ENCODE data around the gene PAK4. TPM values are rescaled to one million over a fixed set of nuclear protein-coding genes. Genes with fewer than 3 reads are reported as not detected.

PAK4 gene
- total and polyA plus RNA-seq, 2 of the 13 experiments (the other 11 are each of a cell fraction or from before 2014, with no cell fraction given), result 9.5 to 17.8 TPM

DNA sequence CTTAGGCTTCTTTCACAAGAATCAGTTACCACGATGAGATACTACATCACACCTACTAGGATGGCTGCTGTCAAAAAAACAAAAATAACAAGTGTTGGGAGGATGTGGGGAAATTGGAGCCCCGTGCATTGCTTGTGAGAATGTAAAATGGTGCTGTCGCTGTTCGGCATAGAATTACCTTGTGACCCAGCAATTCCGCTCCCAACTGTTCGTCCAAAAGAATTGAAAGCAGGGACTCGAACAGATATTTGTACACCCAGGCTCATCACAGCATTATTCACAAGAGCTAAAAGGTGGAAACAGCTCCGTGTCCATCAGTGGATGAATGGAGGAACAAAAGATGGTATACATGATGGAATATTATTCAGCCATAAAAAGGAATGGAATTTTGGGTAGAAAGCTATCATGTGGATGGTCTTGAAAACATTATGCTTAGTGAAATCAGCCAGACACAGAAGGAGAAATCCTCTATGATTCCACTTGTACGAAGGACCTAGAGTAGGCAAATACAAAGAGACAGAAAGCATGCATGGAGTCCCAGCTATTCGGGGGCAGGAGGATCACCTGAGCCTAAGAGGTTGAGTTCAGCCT is 23.4 kb downstream of the PAK4 start:
- ChIA-PET POLR2A (interaction anchor here (0.9 kb wide), 1 partner anchor 9 kb away, joined by 4 read pairs; no protein-coding TSS in a partner anchor), CTCF (ENCODE audit: low intra/inter-chr PET ratio, low total read pairs) (no interaction called here)
- TF ChIP-seq PRMT3 (CRISPR knock-in tag; IDR thresholded peaks at IDR 0.05; ENCODE audit: borderline replicate concordance, low read depth) (no peak), ZNF484 (CRISPR knock-in tag; IDR thresholded peaks at IDR 0.05; ENCODE audit: borderline replicate concordance, low read depth) (no peak), ZNF383 (CRISPR knock-in tag; IDR thresholded peaks at IDR 0.05; ENCODE audit: borderline replicate concordance) (no peak), ZNF432 (CRISPR knock-in tag; IDR thresholded peaks at IDR 0.05; ENCODE audit: borderline replicate concordance) (no peak), NFATC3 (CRISPR knock-in tag; IDR thresholded peaks at IDR 0.05) (no peak), RXRA (CRISPR knock-in tag; IDR thresholded peaks at IDR 0.05) (no peak), ZNF564 (CRISPR knock-in tag; IDR thresholded peaks at IDR 0.05) (no peak), CHD4 (IDR thresholded peaks at IDR 0.05; ENCODE audit: borderline replicate concordance, low read length) (no peak), MTA3 (CRISPR knock-in tag; IDR thresholded peaks at IDR 0.05) (no peak)
- TF ChIP-seq, protein P1, sequence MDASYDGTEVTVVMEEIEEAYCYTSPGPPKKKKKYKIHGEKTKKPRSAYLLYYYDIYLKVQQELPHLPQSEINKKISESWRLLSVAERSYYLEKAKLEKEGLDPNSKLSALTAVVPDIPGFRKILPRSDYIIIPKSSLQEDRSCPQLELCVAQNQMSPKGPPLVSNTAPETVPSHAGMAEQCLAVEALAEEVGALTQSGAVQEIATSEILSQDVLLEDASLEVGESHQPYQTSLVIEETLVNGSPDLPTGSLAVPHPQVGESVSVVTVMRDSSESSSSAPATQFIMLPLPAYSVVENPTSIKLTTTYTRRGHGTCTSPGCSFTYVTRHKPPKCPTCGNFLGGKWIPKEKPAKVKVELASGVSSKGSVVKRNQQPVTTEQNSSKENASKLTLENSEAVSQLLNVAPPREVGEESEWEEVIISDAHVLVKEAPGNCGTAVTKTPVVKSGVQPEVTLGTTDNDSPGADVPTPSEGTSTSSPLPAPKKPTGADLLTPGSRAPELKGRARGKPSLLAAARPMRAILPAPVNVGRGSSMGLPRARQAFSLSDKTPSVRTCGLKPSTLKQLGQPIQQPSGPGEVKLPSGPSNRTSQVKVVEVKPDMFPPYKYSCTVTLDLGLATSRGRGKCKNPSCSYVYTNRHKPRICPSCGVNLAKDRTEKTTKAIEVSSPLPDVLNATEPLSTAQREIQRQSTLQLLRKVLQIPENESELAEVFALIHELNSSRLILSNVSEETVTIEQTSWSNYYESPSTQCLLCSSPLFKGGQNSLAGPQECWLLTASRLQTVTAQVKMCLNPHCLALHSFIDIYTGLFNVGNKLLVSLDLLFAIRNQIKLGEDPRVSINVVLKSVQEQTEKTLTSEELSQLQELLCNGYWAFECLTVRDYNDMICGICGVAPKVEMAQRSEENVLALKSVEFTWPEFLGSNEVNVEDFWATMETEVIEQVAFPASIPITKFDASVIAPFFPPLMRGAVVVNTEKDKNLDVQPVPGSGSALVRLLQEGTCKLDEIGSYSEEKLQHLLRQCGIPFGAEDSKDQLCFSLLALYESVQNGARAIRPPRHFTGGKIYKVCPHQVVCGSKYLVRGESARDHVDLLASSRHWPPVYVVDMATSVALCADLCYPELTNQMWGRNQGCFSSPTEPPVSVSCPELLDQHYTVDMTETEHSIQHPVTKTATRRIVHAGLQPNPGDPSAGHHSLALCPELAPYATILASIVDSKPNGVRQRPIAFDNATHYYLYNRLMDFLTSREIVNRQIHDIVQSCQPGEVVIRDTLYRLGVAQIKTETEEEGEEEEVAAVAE (CRISPR knock-in tag; IDR thresholded peaks at IDR 0.05; ENCODE audit: borderline replicate concordance), result no peak
- Histone ChIP-seq H3K36me3 (replicated peaks in 1 of 2; ENCODE audit: control insufficient read depth in 1 of 2, insufficient read depth in 2 of 2, low read length in 2 of 2) (peaks cover 5 to 11% of the 10 kb centered on the region in 2 experiments; a peak in 4 of 5 replicates), H3K79me2 (ENCODE audit: insufficient read depth, low read length) (peaks cover 56% of the 10 kb centered on the region), H4K20me1 (ENCODE audit: insufficient read depth, low read length) (peaks cover 6% of the 10 kb centered on the region), H3K9me3 (ENCODE audit: low read length) (no peaks in the 10 kb centered on the region), H3K27ac (ENCODE audit: extremely low read length, insufficient read depth, low read length) (no peak overlapping the region), H3K9ac (ENCODE audit: insufficient read depth, low read depth, low read length) (no peak overlapping the region), H3K27me3 (ENCODE audit: control insufficient read depth in 1 of 2, insufficient read depth in 2 of 2, low read length in 2 of 2) (no peaks in the 10 kb centered on the region), H3K4me1 (ENCODE audit: insufficient read depth, low read length) (peaks cover 43% of the 10 kb centered on the region), H3K4me3 (replicated peaks in 1 of 3; ENCODE audit: insufficient read depth in 1 of 3, low read depth in 2 of 3, low read length in 3 of 3) (no peak overlapping the region), H2AFZ (ENCODE audit: low read length) (no peak overlapping the region), H3K4me2 (ENCODE audit: low read depth, low read length) (no peak overlapping the region)
- in situ Hi-C loops (cut with HindIII; ENCODE audit: extremely low pct_ligation_motif_present, low pct_unique_long_range_greater_than_20kb) (no loop called here), intact Hi-C loops (cut with micrococcal nuclease; ENCODE audit: unreplicated experiment) (no loop called here)
- ATAC-seq (no peak), FAIRE-seq (no peak), DNase-seq (ENCODE audit: low spot score) (no peak)
- no TSS peak for BruUV-seq (replicated peaks)
- 96% methylated on average over 10 of the region's 10 CpGs for WGBS (ENCODE audit: low lambda C conversion rate)

All from HepG2 (cell line).